ENCODE measurements around the gene CIZ1.
A peak's percentile ranks its signal among the peaks of the same experiment; 100 is the strongest.

The CIZ1 gene

GRCh38 chr9:128163027-128163515 lies 28.3 kb downstream of the CIZ1 start:
- DNase-seq (ENCODE audit: low read depth), result no peak

- DNase-seq (ENCODE audit: low read depth), result peak; percentile 29
These were observed 29.0 kb downstream of the CIZ1 start for GRCh38 chr9:128162215-128163026.

GRCh38 chr9:128161215-128161902 lies 30.0 kb downstream of the CIZ1 start:
- no peak for DNase-seq (ENCODE audit: low read depth)

- peak; percentile 60 for DNase-seq (ENCODE audit: low read depth)
These were observed 30.8 kb downstream of the CIZ1 start for GRCh38 chr9:128160603-128160987.

GRCh38 chr9:128159784-128160602 lies 31.4 kb downstream of the CIZ1 start, which contains the start of gene BBLN:
Gene BBLN (plus strand): TSS chr9:128160265. CDS start chr9:128160408, 143 bp downstream.
- peak; percentile 95 for DNase-seq (ENCODE audit: low read depth)

- DNase-seq (ENCODE audit: low read depth), result no peak
These were observed 31.9 kb downstream of the CIZ1 start for GRCh38 chr9:128159522-128159783.

GRCh38 chr9:128155736-128156500 lies 35.5 kb downstream of the CIZ1 start:
- no peak for DNase-seq (ENCODE audit: low read depth)

GRCh38 chr9:128153947-128154695 lies 37.3 kb downstream of the CIZ1 start:
- DNase-seq (ENCODE audit: low read depth), result no peak

GRCh38 chr9:128153060-128153946 lies 38.1 kb downstream of the CIZ1 start:
- DNase-seq (ENCODE audit: low read depth), result no peak

- no peak for DNase-seq (ENCODE audit: low read depth)
These were observed 39.0 kb downstream of the CIZ1 start for GRCh38 chr9:128152133-128153059.

GRCh38 chr9:128151309-128152132 lies 39.9 kb downstream of the CIZ1 start:
- no peak for DNase-seq (ENCODE audit: low read depth)

GRCh38 chr9:128150594-128151308 lies 40.6 kb downstream of the CIZ1 start:
- DNase-seq (ENCODE audit: low read depth), result peak; percentile 46

GRCh38 chr9:128149951-128150593 lies 41.3 kb downstream of the CIZ1 start:
- DNase-seq (ENCODE audit: low read depth), result no peak

- DNase-seq (ENCODE audit: low read depth), result no peak
These were observed 42.2 kb downstream of the CIZ1 start, which contains the start of gene LCN2 for GRCh38 chr9:128149001-128149701. Gene LCN2 (plus strand): TSS chr9:128149453. CDS start chr9:128149526, 73 bp downstream.

- no peak for DNase-seq (ENCODE audit: low read depth)
These were observed 42.8 kb downstream of the CIZ1 start for GRCh38 chr9:128148509-128149000.

GRCh38 chr9:128146591-128147120 lies 44.7 kb downstream of the CIZ1 start:
- no peak for DNase-seq (ENCODE audit: low read depth)
